Frontal cortex (tissue), 4 donors: ENCODE measurements around the gene FHIT. TPM values are rescaled to one million over a fixed set of nuclear protein-coding genes. Genes with fewer than 3 reads are reported as not detected.

Experiments
- DNase-seq, 2 donors: peaks; one replicate each; pipeline ENCODE4 v3.0.0; 2012; ENCODE audit warnings: low spot score in 2 of 2
- FAIRE-seq: peaks from 2 replicates; lab custom pipeline; 2012; peaks lifted over from hg19 to GRCh38; lab: Jason Lieb, UNC
- total RNA-seq: library from RNA; depleted of rRNA; stranded (reverse); fragments of >200 nt; gene quantifications from one replicate; pipeline ENCODE4 v1.2.3, GENCODE V29; 2014
- donor health status: control.
- donor health status: control.
- donor health status: control.

The FHIT gene
- total RNA-seq, 1 donor from 2014 or later: 1.6 TPM

DNA sequence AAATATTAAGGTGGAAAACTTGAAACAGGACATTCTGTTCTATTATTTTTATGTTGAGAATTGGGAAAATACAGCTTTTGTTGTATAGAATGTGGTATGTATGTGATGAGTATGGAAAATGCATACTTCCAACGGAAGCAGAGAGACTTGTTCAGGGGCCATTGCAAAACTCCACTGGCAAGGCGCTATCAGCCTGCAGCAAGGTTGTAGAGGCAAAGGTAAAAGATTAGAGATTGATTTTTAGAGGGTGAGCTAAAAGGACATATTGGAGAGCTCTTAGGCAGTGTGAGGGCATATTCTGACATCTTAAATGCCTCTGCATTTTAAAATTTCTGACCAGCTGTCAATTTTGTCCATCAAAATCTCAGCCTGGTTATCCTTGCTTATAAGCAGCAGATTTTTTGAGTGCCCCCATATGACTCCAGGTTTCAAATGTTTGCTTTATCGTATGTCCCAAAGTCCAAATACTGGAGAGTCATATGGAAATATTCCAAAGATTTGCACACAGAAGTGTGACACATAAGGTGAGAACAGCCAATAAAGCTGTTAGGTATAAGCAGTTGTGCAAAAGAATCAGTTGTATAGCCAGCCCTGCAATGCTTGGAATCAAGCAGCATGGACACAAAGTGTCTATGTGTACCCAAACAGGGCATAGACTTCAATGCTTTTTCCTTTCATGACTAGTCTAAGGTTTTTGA lies 829.4 kb downstream of the FHIT start:
- FAIRE-seq: no peak

DNA sequence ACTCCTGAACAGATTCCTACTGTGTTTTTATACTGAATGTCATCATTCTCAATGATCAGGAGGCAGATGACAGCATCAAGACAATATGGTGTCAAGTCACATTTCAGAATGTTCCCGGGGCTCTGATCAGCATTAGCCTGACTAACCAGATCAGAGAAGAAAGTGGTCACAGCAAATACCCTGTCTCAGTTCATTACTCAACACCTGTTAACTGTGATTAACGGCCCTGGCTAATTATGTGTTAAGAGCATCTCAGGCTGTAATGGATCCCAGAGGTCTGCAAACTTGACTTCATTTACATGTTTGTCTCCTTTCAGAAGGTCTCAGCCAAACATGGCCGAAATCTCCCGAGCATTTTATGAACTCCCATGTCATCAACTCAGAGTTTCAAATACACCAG lies 833.7 kb downstream of the FHIT start:
- FAIRE-seq: no peak
- no peak for DNase-seq

More for the DNA sequence above, 829.4 kb downstream of the FHIT start:
- no peak for DNase-seq

DNA sequence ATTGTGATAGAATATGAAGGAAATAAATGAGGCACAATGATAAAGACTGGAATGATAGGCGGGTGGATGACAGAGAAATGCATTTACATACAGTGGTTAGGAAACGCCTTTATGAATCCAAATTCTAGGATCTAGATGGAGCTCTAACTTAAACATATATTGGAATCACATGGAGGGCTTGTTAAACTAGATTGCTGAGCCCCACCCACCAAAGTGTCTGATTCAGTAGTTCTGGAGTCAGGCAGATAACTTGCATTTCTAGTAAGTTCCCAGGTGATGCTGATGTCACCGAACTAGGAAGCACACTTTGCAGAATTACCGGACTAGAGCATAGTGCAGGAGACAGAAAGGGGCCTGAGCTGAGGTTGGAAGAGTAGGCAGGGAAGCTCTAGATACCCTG lies 837.2 kb downstream of the FHIT start:
- no peak for FAIRE-seq
- DNase-seq: no peak

DNA sequence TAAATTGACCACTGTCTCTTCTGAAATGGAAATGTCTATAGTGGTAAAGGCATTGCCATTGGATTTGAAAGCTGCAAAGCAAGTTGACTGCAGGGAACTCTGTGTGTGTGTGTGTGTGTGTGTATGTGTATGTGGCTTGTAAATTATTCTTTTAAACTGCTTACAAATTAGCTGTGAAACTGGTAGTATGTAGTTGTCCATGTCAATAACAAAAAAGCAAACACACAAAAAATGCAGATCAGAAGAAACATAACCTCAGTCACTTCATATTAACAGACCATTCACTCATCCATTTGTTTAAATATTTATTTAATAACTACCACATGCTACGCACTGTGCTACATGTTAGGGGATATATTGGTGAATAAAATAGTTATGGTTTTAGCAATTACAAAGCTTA lies 837.7 kb downstream of the FHIT start:
- FAIRE-seq (no peak), DNase-seq (no peak)

DNA sequence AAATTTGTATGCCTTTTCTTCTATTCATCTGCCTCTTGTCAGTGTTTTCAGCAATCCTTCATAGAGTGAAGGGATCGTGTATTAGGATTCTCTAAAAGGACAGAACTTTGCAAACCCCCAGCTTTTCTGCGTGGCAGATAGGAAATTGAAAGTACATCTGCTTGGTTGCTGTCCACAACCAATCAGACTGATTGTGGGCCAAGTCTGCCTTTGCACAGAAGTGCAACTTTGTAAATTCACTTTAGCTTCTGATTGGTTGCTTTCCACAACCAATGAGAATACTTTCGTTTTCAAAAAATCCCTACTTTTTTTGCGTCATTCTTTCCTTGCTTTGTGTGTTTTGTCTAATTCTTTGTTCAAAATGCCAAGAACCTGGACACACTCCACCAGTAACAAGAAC lies 847.4 kb downstream of the FHIT start:
- FAIRE-seq: no peak
- no peak for DNase-seq

DNA sequence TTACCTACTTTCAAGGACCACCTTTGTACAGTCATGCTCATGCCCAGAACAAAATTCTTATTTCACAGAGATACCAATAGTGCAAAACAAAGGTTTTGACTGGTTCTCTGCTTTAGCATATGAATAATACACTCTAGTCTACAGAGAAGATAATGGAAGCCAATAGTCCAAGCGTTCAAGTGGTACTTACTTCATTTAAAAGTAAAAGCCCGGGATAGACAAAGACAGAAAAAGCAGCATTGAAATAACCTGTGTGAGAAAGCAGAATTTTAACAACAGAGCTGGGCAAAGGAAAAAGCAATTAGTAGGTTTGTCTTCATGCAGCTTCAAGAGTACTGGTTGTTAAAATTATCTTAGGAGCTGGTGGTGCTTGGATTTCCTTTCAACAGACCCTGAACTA lies 848.3 kb downstream of the FHIT start:
- DNase-seq: no peak
- FAIRE-seq: no peak

DNA sequence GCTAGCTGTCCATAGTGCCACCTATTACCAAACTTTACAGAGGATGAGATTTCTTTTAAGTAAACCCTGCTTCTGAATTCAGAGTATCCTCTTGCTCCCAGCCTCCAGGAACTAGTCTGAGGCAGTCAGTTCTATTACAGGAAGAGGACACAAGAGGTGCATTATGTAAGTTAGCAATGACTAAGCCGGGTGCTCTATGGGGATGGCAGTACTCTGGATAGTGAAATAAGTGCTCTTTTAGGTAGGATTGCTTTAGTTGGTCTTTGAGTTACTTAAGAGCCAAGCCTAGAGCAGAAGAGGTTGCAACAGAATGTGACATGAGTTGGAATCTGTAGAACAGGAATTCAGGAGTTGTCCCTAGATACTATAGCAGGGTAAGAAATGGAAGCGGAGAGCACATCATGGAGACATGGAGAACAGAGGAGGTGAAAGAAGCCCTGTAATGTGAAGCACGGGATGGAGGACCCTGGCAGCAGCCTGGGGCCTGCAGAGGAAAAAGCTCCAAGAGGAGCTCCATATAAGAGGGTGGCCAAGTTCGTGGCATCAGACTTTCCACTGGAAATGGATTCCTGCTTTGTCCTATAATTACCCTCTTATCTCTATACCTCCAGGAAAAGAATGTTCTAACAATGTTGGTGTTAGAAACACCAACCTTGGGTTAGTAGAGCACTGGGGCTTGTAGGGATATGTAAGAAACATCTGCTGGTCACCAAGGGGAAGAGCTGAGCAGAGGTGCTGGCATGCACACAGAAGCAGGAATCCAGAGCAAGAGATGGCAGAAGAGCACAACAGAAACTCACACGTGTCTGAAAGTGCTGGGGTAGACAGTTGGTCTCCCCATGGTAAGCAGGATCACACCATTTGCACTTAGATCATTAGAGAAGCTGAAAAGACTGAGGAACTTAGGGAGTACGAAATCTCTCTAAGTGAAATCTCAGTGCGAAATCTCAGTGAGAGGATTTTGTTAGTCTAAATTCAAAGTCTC lies 851.1 kb downstream of the FHIT start:
- DNase-seq (no peak), FAIRE-seq (no peak)

DNA sequence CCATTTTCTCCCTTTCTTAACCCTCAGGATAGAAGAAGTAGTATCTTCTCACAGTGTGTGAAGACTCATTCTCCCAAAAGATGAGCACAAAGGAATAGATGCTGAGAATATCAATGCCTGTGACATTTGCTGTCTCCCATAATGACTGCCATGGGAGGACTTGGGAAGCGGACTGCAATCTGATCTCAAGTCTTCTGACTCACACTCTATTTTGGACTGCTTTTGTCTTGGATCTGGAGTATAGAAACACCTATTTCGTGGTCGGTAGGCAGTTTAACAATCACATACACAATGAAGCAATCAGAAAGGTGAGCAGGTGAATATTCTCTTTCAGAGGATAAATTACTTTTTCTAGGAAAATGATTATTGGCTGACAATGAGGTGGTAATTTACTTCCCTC lies 852.0 kb downstream of the FHIT start:
- no peak for DNase-seq
- FAIRE-seq: no peak

DNA sequence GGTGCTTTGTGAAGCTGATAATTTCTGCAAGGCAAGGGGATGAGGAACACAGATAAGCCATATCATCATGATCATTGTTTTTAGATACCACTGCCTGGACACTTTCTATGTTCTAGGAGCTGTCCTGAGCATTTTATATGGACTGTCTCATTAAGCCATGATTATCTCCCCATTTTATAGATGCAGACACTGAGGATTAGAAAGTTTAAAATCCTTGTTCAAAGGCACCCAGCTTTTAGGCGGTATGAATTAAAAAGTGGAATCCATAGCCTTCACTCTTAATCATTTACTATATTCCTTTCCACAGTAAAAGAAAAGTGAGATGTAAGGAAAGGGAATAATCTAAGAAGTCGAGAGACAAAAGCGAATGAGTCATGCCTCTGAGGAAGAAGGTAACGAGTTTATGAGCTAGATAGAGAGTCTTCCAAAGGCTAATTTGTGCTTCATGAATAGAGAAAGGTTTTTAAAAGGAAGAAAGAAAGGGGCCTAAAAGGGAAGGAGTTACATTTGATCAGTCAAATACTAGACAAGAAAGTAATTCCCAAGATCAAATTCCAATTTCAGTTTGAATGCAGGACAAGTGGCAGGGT lies 856.0 kb downstream of the FHIT start:
- DNase-seq: no peak

DNA sequence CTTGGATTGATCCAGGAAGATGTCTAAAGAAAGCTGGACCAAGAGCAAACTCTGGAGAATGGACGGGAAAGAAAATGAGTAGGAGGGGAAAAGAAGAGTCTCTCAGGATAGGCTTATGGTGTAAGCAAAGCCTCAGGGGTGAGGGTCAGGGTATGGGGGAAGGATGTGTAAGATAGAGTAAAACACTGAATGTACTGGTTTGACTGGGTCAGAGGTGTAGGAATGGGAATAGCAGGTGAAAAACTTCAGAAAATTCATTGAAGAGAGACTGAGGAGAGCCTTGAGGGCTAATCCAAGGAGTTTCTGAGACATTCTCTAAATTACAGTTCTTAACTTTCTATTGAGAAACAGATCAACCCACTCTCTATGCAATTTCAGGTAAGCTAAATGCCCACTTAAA lies 857.3 kb downstream of the FHIT start:
- FAIRE-seq (no peak), DNase-seq (no peak)

More for the DNA sequence above, 856.0 kb downstream of the FHIT start:
- no peak for FAIRE-seq

DNA sequence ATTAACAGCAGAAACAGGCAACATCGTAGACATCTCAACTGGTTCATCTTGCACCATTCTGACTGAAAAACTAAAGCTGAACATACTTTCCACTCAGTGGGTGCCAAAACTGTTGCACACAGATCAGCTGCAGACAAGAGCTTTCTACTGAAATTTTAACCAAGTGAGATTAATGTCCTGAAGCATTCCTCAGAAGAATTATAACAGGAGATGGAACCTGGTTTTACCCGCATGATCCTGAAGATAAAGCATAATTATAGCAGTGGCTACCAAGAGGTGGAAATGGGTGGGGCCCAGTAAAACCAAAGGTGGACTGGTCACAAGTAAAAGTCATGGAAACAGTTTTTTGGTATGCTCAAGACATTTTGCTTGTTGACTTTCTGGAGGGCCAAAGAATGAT lies 858.8 kb downstream of the FHIT start:
- FAIRE-seq (no peak), DNase-seq (no peak)

DNA sequence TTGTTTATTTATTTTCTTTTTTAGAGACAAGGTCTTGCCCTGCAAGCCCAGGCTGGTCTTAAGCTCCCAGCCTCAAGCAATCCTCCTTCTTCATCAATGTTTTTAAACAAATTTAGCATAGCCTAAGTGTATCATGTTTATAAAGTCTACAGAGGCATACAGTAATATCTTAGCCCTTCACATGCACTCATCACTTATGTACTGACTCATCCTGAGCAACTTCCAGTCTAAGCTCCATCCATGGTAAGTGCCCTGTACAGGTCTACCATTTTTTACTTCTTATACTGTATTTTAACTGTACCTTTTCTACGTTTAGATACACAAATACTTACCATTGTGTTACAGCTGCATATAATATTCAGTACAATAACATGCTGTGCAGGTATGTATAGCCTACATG lies 860.0 kb downstream of the FHIT start:
- DNase-seq: no peak
- no peak for FAIRE-seq

DNA sequence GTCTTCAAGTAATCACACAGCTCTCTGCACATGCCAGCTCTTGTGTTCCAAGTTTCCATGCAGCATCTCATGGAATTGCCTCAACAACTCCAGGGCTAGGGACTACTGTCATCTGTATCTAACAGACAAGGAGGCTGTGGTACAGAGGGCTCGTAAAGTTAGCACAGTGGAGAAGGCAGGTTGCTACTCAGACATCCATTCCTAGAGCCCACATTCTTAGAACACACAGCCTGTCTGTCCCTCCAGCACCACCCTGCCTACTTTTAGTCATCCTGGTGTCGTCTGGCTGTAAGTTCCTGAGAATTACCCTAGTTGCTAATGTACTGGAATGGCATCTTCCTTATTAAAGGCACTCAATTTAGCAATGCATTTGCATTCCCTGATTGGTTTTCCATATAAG lies 862.5 kb downstream of the FHIT start:
- FAIRE-seq (no peak), DNase-seq (no peak)

DNA sequence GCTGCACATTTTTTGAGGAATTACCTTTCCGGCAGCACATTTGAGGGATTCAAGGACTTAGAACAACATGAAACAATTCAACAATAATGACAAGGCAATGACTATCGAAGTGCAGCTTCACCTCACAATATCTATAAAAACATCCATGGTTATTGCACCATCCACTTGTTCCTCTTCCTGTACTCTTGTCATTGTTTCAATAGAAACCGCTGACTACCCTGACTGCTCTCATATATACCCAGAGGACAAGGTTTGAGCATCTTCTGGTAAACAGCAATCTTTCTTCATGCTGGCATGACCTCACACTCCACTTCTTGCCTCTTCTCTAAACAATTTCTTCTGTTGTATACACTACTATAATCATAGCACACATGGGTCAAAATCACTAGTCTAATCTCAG lies 864.9 kb downstream of the FHIT start:
- no peak for FAIRE-seq
- no peak for DNase-seq

DNA sequence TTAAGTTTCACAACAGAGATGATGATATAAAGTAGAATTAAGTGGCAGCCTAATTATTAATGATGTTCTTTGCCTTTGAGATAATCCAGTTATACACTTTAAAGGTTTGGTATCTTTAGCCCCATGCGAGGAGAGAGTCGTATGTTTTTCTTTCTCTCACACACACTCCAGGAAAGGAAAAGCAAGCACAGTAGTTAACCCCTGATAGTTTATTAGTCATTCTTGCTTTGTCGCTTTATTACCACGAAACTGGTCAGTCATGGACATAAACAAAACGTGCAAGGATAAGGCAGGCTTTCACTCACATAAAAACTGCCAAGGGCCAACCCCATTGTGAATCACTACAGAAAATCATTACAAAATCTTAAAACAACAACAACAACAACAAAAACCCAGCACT lies 866.9 kb downstream of the FHIT start:
- no peak for FAIRE-seq
- no peak for DNase-seq

DNA sequence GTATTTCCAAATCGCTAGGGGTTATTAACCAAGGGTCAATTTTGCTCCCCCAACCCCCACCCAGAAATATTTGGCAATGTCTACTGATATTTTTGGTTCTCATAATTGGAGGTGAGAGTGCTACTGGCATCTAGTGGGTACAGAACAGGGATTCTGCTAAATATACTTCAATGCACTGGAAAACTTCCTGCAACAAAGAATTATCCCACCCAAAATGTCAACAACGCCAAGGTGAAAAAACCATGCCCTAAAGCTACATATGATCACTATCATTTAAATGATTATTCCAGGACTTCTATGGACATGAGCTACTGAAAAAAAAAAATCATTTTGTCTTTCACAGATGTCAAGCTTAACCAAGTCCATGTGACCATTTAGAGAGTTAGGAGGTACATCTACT lies 867.9 kb downstream of the FHIT start:
- FAIRE-seq (no peak), DNase-seq (no peak)

DNA sequence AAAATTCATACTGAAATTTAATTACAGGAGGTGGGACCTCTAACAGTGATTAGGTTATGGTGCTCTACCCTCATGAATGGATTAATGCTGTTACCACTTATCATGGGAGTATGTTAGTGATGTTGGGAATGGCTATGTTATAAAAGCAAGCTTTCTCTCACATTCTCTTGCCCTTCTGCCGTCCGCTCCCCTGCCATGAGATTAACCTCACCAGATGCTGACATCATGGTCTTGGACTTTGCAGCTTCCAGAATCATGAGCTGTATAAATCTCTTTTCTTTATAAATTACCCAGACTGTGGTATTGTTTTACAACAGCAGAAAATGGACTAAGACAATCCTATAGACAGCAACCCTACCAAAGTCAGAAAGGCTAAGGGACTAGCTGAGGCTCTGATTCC lies 884.8 kb downstream of the FHIT start:
- DNase-seq (no peak), FAIRE-seq (no peak)

DNA sequence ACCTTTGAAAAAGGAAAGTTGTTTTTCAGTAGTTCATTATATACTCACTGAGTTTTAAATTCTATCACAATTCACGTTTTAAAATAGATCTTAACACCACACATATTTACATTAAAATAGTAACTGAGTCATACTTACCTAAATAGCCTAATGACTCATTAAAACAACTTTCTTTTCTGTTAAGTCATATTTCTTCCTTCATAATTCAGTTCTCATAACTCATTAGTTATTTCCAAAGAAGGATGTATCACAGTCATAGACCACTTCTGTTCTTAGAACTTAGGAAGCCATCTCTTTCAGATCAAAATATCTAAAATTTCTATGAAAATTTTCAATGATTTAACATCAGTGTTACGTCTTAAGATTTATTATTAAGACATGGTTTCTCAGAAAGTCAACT lies 885.9 kb downstream of the FHIT start:
- no peak for DNase-seq
- FAIRE-seq: no peak

DNA sequence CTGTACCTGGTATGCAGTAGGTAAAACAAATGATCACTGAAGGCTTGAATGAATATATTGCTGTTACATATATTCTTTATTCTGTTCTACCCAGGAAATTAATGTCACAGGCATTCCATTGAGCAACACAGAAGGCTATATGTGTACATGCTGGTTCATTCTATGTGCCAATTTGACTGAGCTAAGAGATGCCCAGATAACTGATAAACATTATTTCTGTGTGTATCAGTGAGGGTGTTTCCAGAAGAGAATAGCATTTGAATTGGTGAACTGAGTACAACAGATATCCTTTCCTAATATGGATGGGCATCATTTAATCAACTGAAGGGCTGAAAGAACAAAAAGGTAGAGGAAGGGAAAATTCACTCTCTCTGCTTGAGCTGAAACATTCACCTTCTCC lies 886.8 kb downstream of the FHIT start:
- DNase-seq: no peak
- FAIRE-seq: no peak

DNA sequence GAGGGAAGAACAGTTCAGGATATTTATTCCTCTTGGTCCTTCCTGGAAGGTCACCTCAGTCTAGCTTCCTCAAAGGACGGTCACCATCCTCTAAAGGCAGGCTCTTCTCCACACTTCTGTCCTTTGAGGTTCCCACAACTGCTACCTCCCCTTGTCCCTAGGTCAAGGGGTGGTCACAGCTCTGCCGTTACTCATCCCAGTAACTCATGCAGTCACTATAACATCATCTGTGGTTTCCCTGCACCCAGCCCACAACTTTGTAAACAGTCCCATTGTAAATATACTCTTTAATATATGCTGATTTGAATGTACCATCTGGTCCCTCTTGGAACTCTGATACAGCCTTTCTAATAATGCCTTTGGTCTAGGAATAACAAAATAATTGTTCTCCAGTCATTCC lies 887.4 kb downstream of the FHIT start:
- FAIRE-seq (no peak), DNase-seq (no peak)

DNA sequence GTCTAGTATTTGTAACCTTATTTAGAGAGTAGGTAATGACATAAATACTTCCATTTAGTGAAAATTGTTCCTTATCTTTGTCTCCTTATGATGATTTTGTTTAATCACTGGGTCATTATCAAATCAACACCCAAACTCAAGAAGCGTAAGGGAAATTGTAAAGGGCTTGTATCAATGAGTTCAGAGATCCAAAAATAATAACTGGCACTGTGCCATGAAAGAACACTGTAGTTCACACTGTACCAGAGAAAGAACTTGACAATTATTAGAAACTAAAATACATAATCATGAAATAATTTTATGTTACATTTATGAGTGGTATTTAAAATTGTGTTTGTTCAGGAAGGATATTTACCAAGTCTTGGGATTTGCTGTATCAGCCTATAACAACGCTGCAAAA lies 895.4 kb downstream of the FHIT start:
- FAIRE-seq: no peak
- DNase-seq: no peak
